NCI-H1417 (cell line): ENCODE results near the gene DIP2C.

ENCODE experiments used
- DNase-seq, 3 experiments: peaks; one replicate each; lab custom pipeline; 2025; lab: John Stamatoyannopoulos, UW

The DIP2C gene

GRCh38 chr10:391847-392704 is 297.4 kb downstream of the DIP2C start:
- peak in 1 of 3 experiments; percentile 15 for DNase-seq

DNA sequence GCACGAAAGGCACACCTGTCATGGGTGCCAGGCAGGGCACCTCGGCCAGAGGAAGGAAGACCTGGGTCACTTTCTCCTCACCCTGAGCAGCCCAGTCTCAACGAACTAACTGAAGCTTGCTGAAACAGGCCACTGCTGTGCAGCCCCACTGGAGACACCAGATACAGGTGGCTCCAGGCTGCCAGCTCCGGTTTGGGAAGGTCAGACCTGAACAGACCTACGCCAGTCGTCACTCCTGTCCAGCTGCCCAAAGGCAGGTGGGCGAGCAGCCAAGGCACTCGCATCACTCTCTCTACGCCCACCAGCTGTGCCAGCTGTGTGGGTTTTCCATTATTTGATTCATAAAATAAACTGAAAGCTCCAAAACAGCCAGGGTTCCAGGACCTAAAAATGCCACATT is 298.2 kb downstream of the DIP2C start:
- peak in 2 of 3 experiments; percentile 25 to 66 for DNase-seq

DNA sequence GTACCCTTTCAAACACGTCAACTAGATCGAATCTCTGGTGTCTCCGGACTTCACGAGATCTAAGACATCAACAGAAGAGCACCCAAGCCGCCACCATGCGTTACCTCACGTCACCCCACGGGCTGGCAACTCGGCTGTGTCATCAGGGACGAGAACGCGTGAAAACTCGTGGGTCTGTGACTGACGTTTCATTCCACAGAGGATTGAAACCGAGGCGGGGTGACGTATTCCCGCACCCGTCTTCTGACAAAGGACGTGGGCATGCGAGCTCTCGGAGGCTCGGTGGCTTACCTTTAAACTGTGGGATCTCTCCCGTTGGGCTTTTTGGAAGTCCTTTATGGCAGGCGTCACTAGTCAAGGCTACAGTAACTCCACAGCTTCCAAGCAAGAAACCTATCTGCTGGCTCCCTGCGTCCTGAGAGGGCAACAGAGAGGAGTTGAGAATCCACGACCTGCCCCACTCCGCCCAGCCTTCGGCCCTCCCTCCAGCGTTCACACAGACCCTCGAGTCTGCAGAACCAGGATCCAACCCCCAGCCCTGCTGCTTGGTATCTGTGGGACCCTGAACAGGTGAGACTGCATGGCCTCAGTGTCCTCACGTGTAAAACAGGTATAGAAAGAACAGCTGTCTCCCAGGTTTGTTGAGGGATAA is 298.9 kb downstream of the DIP2C start:
- DNase-seq: no peak

DNA sequence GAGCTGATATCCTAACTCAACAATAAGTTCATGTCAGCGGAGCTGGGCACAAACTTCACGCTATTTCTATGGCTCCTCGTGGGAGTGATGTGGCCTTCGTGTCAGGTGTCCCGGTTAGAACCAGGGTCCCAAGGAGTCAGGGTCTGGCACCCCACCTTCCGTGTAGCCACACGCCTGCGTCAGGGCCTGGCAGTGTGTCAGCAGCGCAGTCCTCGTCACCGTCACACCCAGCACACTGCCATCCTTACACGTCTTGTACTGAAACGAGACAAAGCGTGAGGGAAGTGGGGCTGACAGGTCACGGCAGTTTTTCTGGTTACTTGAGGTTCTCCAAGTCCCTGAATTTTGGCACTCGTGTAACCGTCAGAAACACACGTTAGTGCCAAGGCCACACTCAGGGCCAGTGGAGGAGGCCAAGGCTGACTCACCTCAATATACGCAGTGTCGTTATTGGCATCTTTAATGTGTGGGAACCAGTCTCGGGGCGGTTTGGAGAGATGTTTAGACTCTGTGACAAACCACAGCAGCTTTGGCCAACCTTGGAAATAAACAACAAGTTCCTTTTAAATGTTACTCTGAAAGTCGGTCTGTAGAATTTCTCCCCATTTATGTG is 299.5 kb downstream of the DIP2C start:
- DNase-seq: no peak

DNA sequence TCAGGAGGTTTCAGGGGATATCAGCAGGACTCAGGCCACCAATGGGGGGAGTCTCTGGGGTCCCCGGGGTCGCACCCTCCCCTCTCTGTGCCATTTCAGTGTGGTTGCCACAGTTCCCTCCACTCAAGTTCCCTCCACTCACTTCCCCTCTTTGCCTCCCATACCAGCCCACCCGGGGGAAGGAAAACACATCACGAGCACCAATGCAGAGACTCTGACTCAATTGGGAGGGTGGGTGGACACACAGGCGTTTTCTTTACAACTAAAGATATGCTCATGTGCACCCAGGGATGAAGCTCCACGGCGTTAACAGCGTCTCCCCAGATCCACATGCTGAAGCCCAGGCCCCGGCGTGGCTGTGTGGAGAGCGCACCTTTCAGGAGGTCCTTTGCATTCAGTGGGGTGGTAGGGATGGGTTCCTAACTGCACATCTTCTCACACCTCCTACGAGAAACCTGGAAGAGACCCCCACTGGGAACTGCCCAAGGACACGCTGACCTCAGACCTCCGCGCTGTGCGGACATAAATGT is 300.1 kb downstream of the DIP2C start:
- DNase-seq: no peak

DNA sequence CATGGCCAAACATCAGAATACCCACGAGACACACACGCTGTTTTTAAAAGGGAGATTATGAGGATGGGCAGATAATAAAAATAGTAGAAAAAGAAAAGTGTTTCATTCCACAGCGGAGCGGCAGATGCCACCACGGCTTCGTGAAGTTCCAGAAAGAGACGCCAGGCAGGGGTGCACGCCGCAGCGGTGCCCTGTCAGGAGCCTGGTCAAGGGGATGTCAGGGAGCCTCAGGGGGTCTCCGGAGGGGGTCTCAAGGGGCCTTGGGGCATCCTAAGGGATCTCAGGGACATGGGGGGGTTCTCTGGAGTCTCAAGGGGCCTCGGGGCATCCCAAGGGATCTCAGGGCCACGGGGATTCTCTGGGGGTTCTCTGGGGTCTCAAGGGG is 300.8 kb downstream of the DIP2C start:
- no peak for DNase-seq

DNA sequence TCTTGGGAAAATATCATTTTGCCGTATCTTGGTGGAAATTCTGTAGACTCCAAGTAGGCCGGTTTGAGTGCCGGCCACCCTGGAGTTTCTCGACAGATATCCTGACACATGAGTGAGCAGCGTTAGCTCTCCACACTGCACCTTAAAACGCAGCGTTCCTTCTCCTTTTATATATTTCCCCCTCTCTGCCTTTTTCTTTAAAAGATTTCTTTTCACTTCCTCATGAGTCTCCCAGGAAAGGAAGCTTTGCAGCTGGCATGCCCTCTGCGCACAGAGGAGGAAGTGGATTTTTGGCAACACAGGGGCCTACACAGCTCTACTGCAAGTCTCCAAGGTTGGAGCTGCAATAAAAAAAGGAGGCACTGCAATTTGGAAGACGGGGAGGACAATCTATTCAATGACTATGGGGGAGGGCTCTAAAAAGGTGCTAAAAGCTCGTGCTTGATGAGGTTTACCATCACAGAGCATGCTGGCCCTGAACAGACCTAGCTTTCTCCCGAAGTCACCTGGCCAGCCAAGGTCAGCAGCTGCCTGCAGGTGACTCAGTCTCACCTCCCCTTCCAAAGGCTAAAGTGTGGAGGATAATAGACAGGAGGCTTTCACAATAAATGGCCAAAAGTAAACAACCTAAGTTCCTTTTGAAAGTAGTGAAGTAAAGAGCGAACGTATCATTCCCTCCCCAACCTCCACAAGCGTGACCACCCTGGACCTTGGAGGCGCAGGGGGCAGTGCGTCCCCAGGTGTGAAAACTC is 301.4 kb downstream of the DIP2C start:
- no peak for DNase-seq

- no peak for DNase-seq
Measured at GRCh38 chr10:387593-387891, 301.9 kb downstream of the DIP2C start.

DNA sequence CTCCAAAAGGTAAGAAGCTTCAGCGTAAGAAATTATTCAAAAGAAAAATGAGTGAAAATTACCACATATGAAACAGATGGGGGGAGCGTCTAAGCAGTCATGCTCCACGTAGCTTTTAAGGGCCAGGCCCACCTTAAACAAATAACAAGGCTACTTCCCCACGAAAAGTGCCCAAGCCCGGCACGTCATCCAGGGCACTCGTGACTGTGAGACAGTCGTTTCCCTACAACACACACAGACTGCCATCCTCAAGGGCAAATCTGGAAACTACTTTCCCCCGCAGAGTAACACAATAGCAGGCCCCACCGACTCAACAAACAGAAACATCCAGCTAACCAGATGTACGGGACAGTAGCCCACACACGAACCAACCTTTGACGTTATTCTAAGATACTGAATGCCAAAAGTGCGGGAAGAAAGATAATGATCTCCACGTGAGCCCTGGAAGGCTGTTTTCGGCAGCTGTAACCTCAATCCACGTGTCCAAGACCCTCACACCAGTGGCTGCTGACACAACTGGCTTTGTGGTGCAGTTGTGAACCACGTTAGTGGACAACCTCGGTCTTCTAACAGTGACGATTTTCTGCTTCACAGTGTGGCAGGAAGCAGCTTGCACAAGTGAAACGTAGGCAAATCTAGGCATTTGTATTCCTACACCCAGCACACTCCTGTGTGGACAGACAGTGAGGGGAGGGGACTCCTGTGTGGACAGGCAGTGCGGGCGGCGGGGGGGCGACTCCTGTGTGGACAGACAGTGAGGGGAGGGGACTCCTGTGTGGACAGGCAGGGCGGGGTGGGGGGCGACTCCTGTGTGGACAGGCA is 302.5 kb downstream of the DIP2C start:
- peak in 1 of 3 experiments; percentile 16 for DNase-seq

- DNase-seq: peak in 1 of 3 experiments; percentile 44
Measured at GRCh38 chr10:385571-386300, 303.7 kb downstream of the DIP2C start.

DNA sequence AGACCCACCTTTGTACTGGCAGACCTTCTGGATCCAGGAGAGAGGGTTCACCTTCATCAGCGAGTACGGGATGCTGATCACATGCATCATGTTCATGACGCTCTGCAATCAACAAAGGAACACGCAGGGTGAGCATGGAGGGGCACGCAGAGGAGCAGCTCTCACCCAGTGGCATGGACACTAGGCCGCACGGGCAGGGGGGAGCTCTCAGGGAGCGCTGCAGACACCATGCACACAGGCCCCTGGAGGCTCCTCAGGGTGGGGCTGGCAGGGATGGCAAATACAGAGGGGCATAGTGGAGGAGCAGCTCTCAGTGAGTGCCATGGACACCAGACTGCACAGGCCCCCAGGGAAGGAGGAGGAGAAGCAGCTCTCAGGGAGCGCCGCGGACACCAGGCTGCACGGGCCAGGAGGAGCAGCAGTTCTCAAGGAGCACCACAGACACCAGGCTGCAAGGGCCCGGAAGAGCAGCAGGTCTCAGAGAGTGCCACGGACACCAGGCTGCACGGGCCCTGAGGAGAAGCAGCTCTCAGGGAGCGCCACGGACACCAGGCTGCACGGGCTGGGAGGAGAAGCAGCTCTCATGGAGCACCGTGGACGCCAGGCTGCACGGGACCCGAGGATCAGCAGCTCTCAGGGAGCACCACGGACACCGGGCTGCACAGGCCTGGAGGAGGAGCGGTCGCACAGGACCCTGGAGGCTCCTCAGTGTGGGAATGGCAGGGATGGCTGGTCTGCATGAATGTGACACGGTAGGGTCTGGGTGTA is 304.7 kb downstream of the DIP2C start:
- DNase-seq: no peak

- no peak for DNase-seq
Measured at GRCh38 chr10:383519-383918, 305.9 kb downstream of the DIP2C start.

- no peak for DNase-seq
Measured at GRCh38 chr10:381805-382204, 307.7 kb downstream of the DIP2C start.

DNA sequence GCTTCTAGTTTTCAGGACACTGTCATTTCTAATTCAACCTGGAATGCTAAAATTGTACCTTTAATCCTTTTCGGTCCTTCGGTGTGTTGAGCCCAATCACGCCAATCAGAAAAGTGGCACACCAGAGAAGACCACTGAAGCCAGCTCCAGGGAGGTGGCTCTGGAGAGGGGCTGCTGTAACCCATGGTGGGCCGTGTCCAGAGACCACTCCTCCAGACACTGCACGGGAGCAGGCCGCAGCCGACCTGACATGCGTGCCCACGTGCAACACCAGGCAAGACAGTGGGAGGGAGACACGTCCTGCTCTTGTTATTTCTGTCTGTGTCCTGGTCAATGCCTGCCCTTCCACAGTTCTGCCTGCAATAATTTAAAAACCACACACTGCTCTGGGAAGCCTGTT is 308.1 kb downstream of the DIP2C start:
- no peak for DNase-seq

DNA sequence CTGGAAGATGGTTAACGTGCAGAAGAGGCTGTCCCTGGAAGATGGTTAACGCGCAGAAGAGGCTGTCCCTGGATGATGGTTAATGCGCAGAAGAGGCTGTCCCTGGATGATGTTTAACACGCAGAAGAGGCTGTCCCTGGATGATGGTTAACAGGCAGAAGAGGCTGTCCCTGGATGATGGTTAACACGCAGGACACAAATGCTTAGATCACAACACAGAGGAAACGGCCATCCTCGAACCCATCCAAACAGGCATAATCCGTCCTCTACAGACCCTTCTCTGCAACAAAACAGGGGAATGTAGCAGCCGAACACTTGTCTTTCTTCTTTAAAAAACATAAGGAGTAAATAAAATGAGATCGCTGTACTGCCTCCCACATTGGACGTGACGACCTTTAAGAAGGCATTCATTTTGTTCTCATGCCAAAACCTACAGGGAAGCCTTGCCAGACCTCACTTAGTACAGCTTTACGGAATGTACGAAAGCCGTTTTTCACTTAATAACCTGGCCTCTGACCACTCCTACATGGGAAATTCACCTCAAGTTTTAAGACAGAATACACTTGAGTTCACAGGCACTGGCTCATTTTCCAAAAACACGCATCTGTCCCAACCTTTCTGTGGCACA is 309.0 kb downstream of the DIP2C start:
- no peak for DNase-seq

DNA sequence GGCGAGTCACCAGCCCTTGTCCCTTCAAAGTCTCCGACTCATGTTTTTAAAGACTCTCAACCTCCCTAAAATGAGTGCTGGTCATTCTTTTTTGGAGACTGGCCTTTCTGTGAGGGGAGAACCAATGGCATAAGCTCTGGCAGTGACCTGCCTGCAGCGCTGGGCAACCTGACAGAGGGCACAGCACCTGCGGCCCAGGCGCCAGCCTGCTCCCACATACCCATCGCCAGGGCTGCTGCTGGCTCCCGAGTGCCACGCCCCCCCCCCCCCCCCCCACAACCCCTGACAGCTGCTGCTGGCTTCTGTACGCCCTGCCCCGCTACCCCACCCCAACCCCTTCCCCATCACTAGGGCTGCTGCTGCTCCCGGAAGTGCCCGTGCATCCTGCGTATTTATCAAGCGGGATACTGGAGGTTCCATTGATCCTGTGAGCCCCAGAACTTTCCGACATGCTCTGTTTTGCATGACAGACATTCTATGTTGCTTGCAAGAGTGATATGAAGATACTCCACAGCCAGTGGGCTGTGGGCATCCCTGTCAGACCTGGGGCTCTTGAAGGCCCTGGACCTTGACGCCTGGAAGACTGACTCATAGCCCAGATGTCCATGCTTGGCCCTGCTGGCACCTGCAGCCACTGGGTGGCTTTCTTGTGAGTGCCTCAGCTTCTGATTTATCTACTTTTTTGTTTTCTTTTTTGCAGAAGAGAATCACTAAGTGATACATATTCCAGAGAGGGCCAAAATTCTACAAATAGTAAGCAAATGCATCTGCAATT is 310.4 kb downstream of the DIP2C start:
- DNase-seq: no peak

DNA sequence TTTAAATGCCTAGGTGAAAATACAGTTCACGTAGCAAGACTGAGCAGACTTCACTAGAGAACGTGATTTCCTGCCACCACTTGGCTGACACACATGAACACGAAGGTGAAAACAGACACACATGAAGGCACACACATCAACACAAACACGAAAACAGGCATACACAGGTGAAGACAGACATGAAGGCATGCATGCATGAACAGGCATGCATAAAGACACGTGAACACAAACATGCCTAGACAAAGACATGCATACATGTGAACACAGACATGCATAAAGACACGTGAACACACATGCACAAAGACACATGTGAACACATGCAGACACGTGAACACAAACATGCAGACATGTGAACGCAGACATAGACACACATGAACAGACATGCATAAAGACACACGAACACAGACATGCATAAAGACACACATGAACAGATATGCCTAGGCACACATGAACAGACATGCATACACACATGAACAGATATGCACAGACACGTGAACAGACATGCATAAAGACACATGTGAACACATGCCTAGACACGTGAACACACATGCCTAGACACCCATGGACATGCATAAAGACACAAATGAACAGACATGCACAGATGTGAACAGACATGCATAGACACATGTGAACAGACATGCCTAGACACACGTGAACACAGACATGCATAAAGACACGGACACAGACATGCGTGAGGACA is 311.1 kb downstream of the DIP2C start:
- DNase-seq: no peak

- DNase-seq: no peak
Measured at GRCh38 chr10:377228-377627, 312.2 kb downstream of the DIP2C start.
